Embryonic facial prominence (tissue), 1 donor: Measurements from ENCODE around the gene KRI1.

Experiments used
- DNase-seq: peaks from one replicate; pipeline ENCODE4 v3.0.0-alpha.2; 2016; ENCODE audit errors: extremely low spot score

Gene KRI1

DNA sequence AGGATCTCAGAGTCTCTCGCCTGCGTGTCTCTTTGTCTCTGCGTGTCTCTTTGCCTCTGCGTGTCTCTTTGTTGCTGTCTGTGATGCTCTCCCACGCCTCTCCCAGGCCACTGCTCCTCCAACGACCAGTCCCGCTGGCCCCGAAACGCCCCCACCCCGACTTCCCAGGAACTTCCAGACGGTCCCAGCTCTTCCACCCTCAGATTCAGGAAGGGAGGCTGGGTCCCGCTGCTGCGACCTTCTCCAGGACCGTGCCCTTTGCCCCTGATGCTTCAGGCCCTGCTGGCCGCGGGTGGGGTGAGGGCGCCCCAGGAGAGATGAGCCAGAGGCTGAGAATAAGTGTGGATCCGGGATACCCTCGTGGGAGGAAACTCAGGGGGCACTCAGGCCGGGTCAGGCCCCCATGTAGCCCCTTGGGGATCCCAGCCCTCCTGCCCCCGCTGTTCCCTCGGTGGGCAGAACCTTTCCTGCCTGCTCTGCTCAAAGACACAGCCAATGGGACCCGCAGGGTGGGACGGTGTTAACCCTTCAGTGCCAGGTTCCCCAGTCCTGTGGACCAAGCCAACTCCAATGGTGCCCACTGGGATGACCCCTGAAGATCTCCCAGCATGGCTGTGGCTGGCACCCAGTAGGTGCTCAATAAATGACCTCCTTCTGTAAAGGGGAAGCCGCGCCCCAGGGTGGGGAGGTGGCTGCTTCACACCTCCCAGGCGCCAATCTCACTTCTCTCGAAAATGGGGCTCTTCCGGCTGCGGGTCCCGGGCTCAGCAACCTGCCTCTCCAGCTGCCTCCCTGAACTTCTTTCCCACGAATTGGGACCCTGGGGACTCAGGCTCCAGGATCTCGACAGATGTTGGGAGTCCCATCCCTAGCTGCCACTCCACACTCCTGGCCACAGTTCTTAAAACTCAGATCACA lies 47.1 kb downstream of the KRI1 start:
- DNase-seq = no peak

DNA sequence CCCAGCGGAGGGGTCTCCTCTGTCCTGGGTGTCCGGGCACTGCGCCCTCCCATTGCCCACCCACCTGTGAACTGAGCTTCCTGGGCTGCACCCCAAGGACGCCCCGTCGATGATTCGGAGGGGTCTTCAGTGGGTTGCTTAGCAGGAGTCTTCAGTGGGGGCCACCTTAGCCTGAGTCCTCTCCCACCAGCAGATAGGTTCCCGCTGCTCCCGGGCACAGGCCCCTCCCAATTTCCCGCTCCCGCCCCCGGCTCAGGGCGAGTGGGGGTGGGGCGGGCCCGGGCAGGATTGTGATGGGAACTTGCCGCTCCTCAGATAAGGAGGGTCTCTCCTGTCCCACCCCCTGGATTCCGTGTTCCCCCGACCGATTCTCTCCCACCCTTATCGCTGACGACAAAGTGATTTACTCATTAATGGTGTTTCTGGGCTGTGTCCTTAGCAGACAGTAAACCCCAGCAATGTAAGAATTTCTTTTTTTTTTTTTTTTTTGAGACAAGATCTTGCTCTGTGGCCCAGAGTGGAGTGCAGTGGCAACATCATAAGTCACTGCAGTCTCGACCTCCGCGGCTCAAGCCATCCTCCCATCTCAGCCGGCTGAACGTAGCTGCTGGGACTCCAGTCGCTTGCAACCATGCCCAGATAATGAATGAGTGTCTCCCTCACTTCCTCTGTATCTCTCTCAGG lies 47.9 kb downstream of the KRI1 start:
- no peak for DNase-seq

DNA sequence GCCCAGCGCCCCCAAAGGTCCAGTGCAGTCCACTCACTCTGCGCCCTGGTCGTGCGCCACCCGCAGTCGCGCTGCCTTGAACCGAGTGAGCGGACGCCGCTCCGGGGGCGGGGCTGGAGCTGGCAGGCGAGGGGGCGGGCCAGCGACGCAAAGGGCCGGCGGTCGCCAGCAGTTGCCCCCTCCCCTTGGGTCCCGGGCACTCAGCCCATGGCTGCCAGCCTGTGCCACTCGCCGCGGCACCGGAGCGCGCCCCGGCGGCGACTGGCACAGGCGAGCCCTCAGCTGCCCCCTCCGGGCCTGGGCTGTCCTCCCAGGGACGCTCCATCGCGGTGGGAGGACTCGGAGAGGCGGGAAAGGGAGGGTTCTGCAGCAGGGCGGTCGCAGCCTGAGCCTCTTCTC lies 48.5 kb downstream of the KRI1 start, which contains the start of gene S1PR5:
TSS of gene S1PR5 (minus strand) at position 87 of the 399 bp plus-strand sequence. CDS start 2,436 bp downstream, outside the sequence.
- no peak for DNase-seq

DNA sequence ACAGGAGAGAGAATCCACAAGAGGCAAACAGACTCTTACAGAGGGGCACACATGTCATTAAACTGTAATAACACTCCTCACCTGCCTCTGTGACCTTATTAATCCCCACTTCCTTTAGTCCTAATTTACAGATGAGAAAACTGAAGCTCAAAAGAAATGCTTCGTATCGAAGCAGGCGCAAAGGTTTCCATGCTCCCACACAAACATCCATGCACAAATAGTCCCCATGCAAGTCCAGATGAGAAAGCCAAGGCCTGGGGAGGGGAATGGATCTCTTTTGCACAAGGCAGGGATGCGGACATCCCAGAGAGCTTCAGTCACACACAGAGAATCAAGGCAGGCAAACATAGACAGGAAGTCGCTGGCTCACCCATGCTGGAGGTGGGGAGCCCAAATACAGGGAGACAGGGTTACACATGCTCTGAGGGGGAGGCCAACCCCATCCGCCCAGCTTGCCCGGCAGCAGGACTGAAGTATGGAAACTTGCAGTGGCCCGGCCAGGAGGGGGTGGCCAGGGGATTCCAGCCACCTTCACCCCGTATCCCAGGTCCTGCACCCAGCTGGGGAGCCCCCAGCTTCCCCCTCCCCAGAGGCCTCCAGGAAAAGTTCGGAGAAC lies 49.0 kb downstream of the KRI1 start:
- no peak for DNase-seq

DNA sequence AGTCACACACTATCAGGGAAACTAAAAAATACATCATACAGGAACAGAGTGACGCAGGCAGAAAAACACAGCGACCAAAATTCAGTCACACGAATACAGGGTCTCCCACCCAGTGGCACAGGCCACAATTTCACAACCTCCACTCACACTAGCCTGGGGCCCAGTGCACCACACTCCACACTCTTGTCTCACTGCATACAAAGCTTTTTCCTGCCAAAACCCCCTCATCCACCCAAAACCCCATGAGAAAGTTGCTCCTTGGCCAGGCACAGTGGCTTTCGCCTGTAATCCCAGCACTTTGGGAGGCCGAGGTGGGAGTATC lies 49.8 kb downstream of the KRI1 start:
- DNase-seq = no peak

DNA sequence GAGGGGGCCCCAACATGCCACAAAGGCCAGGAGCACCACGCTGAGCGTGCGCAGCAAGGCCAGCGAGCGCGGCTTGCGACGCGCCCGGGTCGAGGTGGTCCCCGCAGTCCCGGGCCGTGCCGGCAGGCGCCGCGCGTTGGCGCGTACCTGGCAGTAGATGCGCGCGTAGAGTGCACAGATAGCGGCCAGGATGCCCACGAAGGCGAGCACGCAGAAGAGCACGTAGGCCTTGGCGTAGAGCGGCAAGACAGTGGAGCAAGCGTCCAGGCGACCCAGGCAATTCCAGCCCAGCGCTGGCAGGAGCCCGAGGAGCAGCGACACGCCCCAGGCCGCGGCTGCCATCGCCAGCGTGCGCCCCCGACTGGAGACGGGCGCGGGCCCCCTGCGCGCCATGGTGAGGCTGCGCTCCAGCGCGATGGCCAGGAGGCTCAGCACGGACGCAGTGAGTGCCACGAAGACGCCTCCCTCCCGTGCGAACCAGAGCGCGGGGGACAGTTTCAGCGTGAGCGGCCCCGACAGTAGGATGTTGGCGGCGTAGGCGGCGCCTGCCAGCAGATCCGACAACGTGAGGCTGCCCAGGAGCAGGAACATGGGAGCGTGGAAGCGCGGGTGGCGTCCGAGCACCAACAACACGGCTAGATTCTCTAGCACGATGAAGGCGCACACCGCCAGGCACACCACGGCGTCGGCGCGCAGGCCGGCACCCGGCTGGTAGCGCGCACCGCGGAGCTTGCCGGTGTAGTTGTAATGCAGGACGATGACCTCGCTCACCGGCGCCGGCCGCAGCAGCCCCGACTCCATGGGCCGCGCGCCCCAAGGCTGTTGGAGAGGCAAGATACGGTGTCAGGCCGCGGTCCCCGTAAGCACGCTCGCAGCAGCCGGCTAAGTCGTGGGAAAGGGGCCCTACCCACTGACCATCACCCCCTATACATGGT lies 51.3 kb downstream of the KRI1 start:
- no peak for DNase-seq

DNA sequence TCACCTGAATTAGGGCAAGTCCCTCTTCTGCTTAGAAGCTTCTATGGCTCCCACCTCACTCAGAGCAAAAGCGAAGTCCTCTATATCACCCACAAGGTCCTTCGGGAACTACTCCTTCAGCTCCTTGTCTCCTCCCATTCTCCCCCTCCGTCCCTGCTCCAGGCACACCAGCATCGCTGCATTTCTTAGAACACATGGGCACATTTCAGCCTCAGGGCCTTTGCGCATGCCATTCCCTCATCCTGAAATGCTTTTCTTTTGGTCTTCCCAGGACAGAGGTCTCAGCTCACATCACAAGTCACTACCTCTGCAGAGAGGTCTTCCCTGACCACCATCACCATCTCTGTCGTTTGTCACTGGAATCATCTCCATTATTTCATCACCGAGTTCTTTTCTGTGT lies 52.6 kb downstream of the KRI1 start:
- DNase-seq = no peak

DNA sequence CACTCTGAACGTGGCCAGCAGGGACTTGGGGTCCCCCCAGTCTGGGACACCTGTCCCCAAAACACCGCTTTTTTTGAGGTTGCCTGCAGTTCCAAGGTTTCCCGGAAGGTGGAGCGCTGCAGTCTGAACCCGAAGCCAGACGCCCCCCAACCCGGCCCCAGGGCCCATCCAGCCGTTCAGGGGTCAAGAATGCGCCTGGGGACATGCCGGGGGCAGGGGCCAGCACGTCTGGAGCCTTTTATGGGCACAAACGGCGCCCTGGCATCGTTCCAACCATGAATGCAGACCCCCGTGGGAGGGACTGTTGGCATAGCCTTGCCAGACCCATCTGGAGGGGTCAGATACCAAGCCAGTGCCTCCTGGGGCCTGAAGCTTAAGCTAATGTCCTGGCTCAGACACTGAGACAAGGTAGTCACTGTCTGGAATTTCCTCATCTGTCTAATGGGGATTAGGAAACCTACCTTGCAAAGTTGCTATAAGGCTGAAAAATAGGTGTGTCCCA lies 55.5 kb downstream of the KRI1 start:
- no peak for DNase-seq

DNA sequence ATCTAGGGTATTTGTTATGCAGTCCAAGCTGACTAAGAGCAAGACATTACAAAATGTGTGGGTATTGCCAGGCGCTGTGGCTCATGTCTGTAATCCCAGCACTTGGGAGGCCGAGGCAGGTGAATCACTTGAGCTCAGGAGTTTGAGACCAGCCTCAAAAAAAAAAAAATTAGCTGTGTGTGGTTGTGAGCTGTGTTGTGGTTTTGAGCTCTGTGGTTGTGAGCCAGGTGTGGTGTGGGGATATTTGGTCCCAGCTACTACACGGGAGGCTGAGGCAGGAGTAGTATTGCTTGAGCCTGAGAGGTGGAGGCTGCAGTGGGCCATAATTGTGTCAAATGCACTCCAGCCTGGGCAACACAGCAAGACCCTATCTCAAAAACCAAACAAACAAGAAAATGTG lies 57.1 kb downstream of the KRI1 start:
- no peak for DNase-seq

DNA sequence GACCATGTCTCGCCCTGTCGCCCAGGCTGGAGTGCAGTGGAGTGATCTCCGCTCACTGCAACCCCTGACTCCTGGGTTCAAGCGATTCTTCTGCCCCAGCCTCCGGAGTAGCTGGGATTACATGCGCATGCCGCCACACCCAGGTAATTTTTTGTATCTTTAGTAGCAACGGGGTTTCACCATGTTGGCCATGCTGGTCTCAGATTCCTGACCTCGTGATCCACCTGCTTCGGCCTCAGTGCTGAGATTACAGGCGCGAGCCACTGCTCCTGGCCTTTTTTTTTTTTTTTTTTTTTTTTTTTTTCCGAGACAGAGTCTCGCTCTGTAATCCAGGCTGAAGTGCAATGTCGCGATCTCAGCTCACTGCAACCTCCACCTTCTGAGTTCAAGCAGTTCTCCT lies 57.8 kb downstream of the KRI1 start:
- DNase-seq = no peak

DNA sequence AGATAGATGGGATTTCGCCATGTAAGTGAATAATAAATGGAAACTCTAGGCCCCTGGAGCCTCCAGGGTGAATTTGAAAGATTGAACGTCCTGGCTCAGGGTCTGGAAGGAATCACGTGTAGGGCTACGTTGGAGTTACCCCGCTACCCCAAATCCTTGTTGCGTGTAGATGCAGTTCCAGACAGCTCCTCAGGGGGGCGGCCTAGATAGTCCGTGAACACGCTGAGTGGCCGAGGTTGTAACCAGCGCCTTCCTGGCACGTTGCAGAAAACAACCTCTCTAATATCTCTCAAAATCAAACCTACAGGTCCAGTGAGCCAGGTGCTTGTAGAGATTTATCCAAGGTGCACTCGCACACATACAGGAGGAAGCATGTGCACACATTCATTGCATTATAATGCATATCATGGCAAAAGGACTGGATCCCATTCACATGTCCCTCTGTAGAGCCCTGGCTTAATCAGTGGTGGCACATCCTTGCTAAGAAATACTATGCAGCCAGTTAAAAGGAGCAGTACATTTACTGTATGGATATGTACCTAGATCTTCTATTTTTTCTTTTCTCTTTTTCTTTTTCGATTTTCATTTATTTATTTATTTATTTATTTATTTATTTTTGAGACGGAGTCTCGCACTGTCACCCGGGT lies 60.1 kb downstream of the KRI1 start:
- no peak for DNase-seq
